Kidney (tissue), 14 donors: ENCODE measurements around the gene CNTN1. TPM values are rescaled to one million over a fixed set of nuclear protein-coding genes. Genes with fewer than 3 reads are reported as not detected.

Experiments used
- DNase-seq, 5 donors: peaks; one replicate each; pipeline ENCODE4 v3.0.0-alpha.2; 2013 to 2020
- FAIRE-seq: peaks from 2 replicates; lab custom pipeline; 2012; peaks lifted over from hg19 to GRCh38; lab: Jason Lieb, UNC
- H3K27ac ChIP-seq, 2 donors: one replicate each; pipeline ENCODE4 v1.7.0; 2013; ENCODE audit warnings: low read depth in 2 of 2, low read length in 2 of 2, inconsistent platforms in 1 of 2
- H3K27me3 ChIP-seq: one replicate; pipeline ENCODE4 v1.7.1; 2013; ENCODE audit warnings: low read length, inconsistent platforms; ENCODE audit not compliant: control insufficient read depth, insufficient read depth
- H3K36me3 ChIP-seq, 3 donors: one replicate each; pipeline versions ENCODE4 v1.7.0 to v1.7.1; 2013; ENCODE audit warnings: low read length in 3 of 3, control low read depth in 1 of 3, inconsistent platforms in 1 of 3; ENCODE audit not compliant: insufficient read depth in 3 of 3, control insufficient read depth in 2 of 3
- H3K4me1 ChIP-seq, 3 donors: one replicate each; pipeline versions ENCODE4 v1.7.0 to v1.7.1; 2013; ENCODE audit warnings: low read length in 3 of 3, inconsistent platforms in 1 of 3, low read depth in 1 of 3; ENCODE audit not compliant: control insufficient read depth in 2 of 3, insufficient read depth in 2 of 3
- H3K4me3 ChIP-seq, 3 donors: one replicate each; pipeline versions ENCODE4 v1.7.0 to v1.8.1; 2013; ENCODE audit warnings: low read length in 3 of 3, control low read depth in 1 of 3, inconsistent platforms in 1 of 3
- H3K9ac ChIP-seq, 3 donors: one replicate each; pipeline versions ENCODE4 v1.7.0 to v1.7.1; 2013; ENCODE audit warnings: low read length in 3 of 3, control low read depth in 1 of 3, inconsistent platforms in 1 of 3
- H3K9me3 ChIP-seq, 3 donors: one replicate each; pipeline versions ENCODE4 v1.7.0 to v1.7.1; 2013; ENCODE audit warnings: low read length in 3 of 3, control low read depth in 1 of 3, inconsistent platforms in 1 of 3; ENCODE audit not compliant: control insufficient read depth in 2 of 3, insufficient read depth in 1 of 3
- intact Hi-C: fragments of 100-400 bp; cut with DNase I; formaldehyde crosslinking; loops from one replicate; pipeline ENCODE4 v1.11.1; 2022
- polyA plus RNA-seq: library from polyadenylated mRNA; stranded (reverse); fragments of 350-450 nt; fragmentation: Illumina TruSeq; extraction: RNeasy Lipid Tissue Mini Kit (QIAGEN cat#74804); gene quantifications from one replicate; pipeline ENCODE4 v1.2.3, GENCODE V29; 2014; ENCODE audit warnings: low read depth, low replicate concordance; ENCODE audit not compliant: insufficient read depth
- total RNA-seq: library from RNA; stranded (reverse); fragmentation: NEBNext Ultra II Directional; extraction: Animal tissue kit (Norgen Biotek cat#: 25700); gene quantifications from one replicate; pipeline ENCODE4 v1.2.1, GENCODE V29; 2021
- TF ChIP-seq, protein P1 (sequence below): IDR thresholded peaks from 3 replicates; pipeline ENCODE4 v1.5.1; 2012; ENCODE audit warnings: mild to moderate bottlenecking, moderate library complexity, borderline replicate concordance; ENCODE audit not compliant: insufficient read depth; ENCODE audit errors: extremely low read depth
- donor health status: control.
- donor health status: control.
- donor health status: control.
- donor health status: control.
- donor health status: control.
- donor health status: DM: yes; HTN: yes; CAD: no.
- donor health status: Normal renal cell carcinoma (clear cell type).

Gene CNTN1
- total and polyA plus RNA-seq, 2 donors from 2014 or later, result 6.3 to 9.9 TPM

GRCh38 chr12:40793471-40793870 lies 101.2 kb downstream of the CNTN1 start:
- Histone ChIP-seq H3K36me3 (no peaks in the 10 kb centered on the region), H3K27me3 (no peaks in the 10 kb centered on the region), H3K4me3 (no peak overlapping the region), H3K4me1 (no peaks in the 10 kb centered on the region), H3K9me3 (no peaks in the 10 kb centered on the region), H3K27ac (no peak overlapping the region), H3K9ac (no peak overlapping the region)
- TF ChIP-seq, protein P1, sequence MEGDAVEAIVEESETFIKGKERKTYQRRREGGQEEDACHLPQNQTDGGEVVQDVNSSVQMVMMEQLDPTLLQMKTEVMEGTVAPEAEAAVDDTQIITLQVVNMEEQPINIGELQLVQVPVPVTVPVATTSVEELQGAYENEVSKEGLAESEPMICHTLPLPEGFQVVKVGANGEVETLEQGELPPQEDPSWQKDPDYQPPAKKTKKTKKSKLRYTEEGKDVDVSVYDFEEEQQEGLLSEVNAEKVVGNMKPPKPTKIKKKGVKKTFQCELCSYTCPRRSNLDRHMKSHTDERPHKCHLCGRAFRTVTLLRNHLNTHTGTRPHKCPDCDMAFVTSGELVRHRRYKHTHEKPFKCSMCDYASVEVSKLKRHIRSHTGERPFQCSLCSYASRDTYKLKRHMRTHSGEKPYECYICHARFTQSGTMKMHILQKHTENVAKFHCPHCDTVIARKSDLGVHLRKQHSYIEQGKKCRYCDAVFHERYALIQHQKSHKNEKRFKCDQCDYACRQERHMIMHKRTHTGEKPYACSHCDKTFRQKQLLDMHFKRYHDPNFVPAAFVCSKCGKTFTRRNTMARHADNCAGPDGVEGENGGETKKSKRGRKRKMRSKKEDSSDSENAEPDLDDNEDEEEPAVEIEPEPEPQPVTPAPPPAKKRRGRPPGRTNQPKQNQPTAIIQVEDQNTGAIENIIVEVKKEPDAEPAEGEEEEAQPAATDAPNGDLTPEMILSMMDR, result no peak
- DNase-seq (no peak), FAIRE-seq (no peak)
- intact Hi-C loops, result no loop called here

GRCh38 chr12:40794087-40794486 lies 101.8 kb downstream of the CNTN1 start:
- H3K27ac ChIP-seq, result no peak overlapping the region
- no peaks in the 10 kb centered on the region for H3K9me3 ChIP-seq
- TF ChIP-seq, protein P1, result no peak
- no peak overlapping the region for H3K4me3 ChIP-seq
- intact Hi-C loops, result no loop called here
- no peaks in the 10 kb centered on the region for H3K4me1 ChIP-seq
- H3K27me3 ChIP-seq, result no peaks in the 10 kb centered on the region
- DNase-seq (no peak), FAIRE-seq (no peak)
- no peak overlapping the region for H3K9ac ChIP-seq
- H3K36me3 ChIP-seq, result no peaks in the 10 kb centered on the region

- Histone ChIP-seq H3K36me3 (no peaks in the 10 kb centered on the region), H3K27me3 (no peaks in the 10 kb centered on the region), H3K9me3 (no peaks in the 10 kb centered on the region), H3K27ac (no peak overlapping the region), H3K4me3 (no peak overlapping the region), H3K9ac (no peak overlapping the region), H3K4me1 (no peaks in the 10 kb centered on the region)
- DNase-seq, result no peak
- no peak for FAIRE-seq
- TF ChIP-seq, protein P1, result no peak
- intact Hi-C loops, result no loop called here
These were observed 108.8 kb downstream of the CNTN1 start for GRCh38 chr12:40801082-40801481.

DNA sequence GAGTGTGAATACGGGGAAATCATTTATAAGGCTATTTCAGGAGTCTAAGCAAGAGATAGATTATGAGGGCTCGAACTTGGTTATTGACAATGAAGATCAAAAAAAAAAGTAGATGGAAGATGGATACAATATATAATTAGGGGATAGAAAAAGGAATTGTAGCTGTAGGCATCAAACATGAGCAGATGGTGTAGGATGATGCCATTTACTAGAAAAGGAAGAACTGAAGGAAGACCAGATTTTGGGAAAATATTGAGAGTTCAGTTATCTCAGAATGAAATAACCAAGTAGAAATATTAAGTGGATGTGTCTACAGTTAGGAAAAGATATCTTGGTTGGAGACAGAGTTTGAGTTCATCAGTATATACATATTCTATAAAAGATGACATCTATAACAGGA lies 109.6 kb downstream of the CNTN1 start:
- no peak overlapping the region for H3K4me3 ChIP-seq
- H3K36me3 ChIP-seq, result no peaks in the 10 kb centered on the region
- FAIRE-seq (no peak), DNase-seq (no peak)
- H3K9me3 ChIP-seq, result no peaks in the 10 kb centered on the region
- H3K27ac ChIP-seq, result no peak overlapping the region
- no peaks in the 10 kb centered on the region for H3K4me1 ChIP-seq
- intact Hi-C loops, result no loop called here
- H3K27me3 ChIP-seq, result no peaks in the 10 kb centered on the region
- TF ChIP-seq, protein P1, result no peak
- H3K9ac ChIP-seq, result no peak overlapping the region
